GM23338 (cell line): ENCODE measurements around the gene TMPRSS13. TPM values are rescaled to one million over a fixed set of nuclear protein-coding genes. Genes with fewer than 3 reads are reported as not detected.

ENCODE experiments used
- ATAC-seq: fragments of 200-7000 bp; cut with Tn5 transposase; 3 replicates; pipeline ENCODE4 v1.9.1; 2020
- DNase-seq: peaks from one replicate; pipeline ENCODE4 v3.0.0-alpha.2; 2015; ENCODE audit warnings: low spot score
- H2AFZ ChIP-seq: fragments of 200-600 bp; sonication (generic); 2 replicates; pipeline ENCODE4 v1.8.0; 2016; ENCODE audit warnings: antibody characterized with exemption, mild to moderate bottlenecking, moderate library complexity
- H3F3A ChIP-seq: fragments of 200-600 bp; sonication (generic); replicated peaks from 2 replicates; pipeline ENCODE4 v1.8.0; 2017; ENCODE audit warnings: antibody characterized with exemption, mixed run types, low read depth
- H3K27ac ChIP-seq: fragments of 200-600 bp; sonication (generic); 2 replicates; pipeline ENCODE4 v1.6.1; 2016; ENCODE audit warnings: low read depth
- H3K27me3 ChIP-seq: fragments of 200-600 bp; sonication (generic); 2 replicates; pipeline ENCODE4 v1.8.0; 2016; ENCODE audit warnings: mild to moderate bottlenecking, mixed run types, moderate library complexity; ENCODE audit not compliant: insufficient read depth
- H3K36me3 ChIP-seq: fragments of 200-600 bp; sonication (generic); 2 replicates; pipeline ENCODE4 v1.8.0; 2016; ENCODE audit warnings: mild to moderate bottlenecking; ENCODE audit not compliant: insufficient read depth
- H3K4me1 ChIP-seq: fragments of 200-600 bp; sonication (generic); 2 replicates; pipeline ENCODE4 v1.8.0; 2016; ENCODE audit warnings: mild to moderate bottlenecking, moderate library complexity; ENCODE audit not compliant: insufficient read depth
- H3K4me2 ChIP-seq: fragments of 200-600 bp; sonication (generic); 2 replicates; pipeline ENCODE4 v1.7.1; 2017; ENCODE audit warnings: mixed run types
- H3K4me3 ChIP-seq: fragments of 200-600 bp; sonication (generic); 2 replicates; pipeline ENCODE4 v1.6.1; 2016; ENCODE audit warnings: mixed run types
- H3K79me2 ChIP-seq: fragments of 200-600 bp; sonication (generic); replicated peaks from 2 replicates; pipeline ENCODE4 v1.8.0; 2017; ENCODE audit warnings: mild to moderate bottlenecking; ENCODE audit not compliant: insufficient read depth
- H3K9me2 ChIP-seq: fragments of 200-600 bp; sonication (generic); 2 replicates; pipeline ENCODE4 v1.8.0; 2017; ENCODE audit not compliant: insufficient read depth
- H4K20me1 ChIP-seq: fragments of 200-600 bp; sonication (generic); replicated peaks from 2 replicates; pipeline ENCODE4 v1.8.0; 2017; ENCODE audit warnings: mild to moderate bottlenecking; ENCODE audit not compliant: insufficient read depth
- H3K27ac Mint-ChIP-seq: 2 replicates; pipeline ENCODE4 v1.8.0; 2020; ENCODE audit warnings: inconsistent platforms, mild to moderate bottlenecking, moderate library complexity, mixed read lengths
- H3K27me3 Mint-ChIP-seq: 3 replicates; pipeline ENCODE4 v1.8.0; 2022; ENCODE audit warnings: low read depth, mild to moderate bottlenecking, moderate library complexity, mixed read lengths, inconsistent platforms; ENCODE audit not compliant: insufficient read depth, poor library complexity
- H3K36me3 Mint-ChIP-seq: 3 replicates; pipeline ENCODE4 v1.8.0; 2021; ENCODE audit warnings: low read depth, mild to moderate bottlenecking, inconsistent platforms, moderate library complexity, mixed read lengths
- H3K4me1 Mint-ChIP-seq: 3 replicates; pipeline ENCODE4 v1.8.0; 2020; ENCODE audit warnings: mild to moderate bottlenecking, inconsistent platforms, mixed read lengths
- H3K4me3 Mint-ChIP-seq: 3 replicates; pipeline ENCODE4 v1.8.0; 2021; ENCODE audit warnings: moderate library complexity, mild to moderate bottlenecking, inconsistent platforms, mixed read lengths
- H3K9me3 Mint-ChIP-seq: 3 replicates; pipeline ENCODE4 v1.8.0; 2020; ENCODE audit warnings: moderate library complexity, mild to moderate bottlenecking, inconsistent platforms, mixed read lengths
- CTCF ChIP-seq, 2 experiments: fragments of 200-600 bp in 1 of 2; sonication (generic) in 1 of 2; conservative IDR thresholded peaks; 2 replicates each; pipeline versions ENCODE4 v1.5.1 to v1.6.1; 2016 to 2017; ENCODE audit warnings: antibody characterized with exemption in 2 of 2, low read depth in 2 of 2, mild to moderate bottlenecking in 2 of 2, moderate library complexity in 1 of 2
- EZH2 ChIP-seq: fragments of 200-600 bp; sonication (generic); IDR thresholded peaks from one replicate; pipeline ENCODE4 v1.8.0; 2017; ENCODE audit warnings: antibody characterized with exemption, mild to moderate bottlenecking, low read depth; ENCODE audit not compliant: unreplicated experiment
- EZH2phosphoT487 ChIP-seq: fragments of 200-600 bp; sonication (generic); IDR thresholded peaks from one replicate; pipeline ENCODE4 v1.8.1; 2018; ENCODE audit warnings: antibody characterized with exemption; ENCODE audit not compliant: unreplicated experiment
- polyA plus RNA-seq: library from polyadenylated mRNA; unstranded; fragments of >200 nt; fragmentation: Nextera tagmentation; extraction: Ambion mirVana; gene quantifications from 2 replicates; pipeline ENCODE4 v1.2.1, GENCODE V29; 2016
- total RNA-seq: library from RNA; depleted of rRNA; stranded (reverse); fragments of >200 nt; shearing (Covaris generic); gene quantifications from 2 replicates; pipeline ENCODE4 v1.2.3, GENCODE V29; 2014
- TF ChIP-seq, protein P1 (sequence below): fragments of 250-450 bp; sonication (Bioruptor Pico); IDR thresholded peaks from 2 replicates; pipeline ENCODE4 v1.5.0; 2020; ENCODE audit warnings: mild to moderate bottlenecking, moderate library complexity
- TF ChIP-seq, protein P2 (sequence below): IDR thresholded peaks from 2 replicates; pipeline ENCODE4 v1.6.1; 2016; ENCODE audit warnings: antibody characterized with exemption

Gene TMPRSS13
- total and polyA plus RNA-seq, 2 experiments from 2014 or later = 0.31 TPM; not detected in 1

GRCh38 chr11:117929916-117930570 is 841 bp upstream of the TMPRSS13 start:
- Histone ChIP-seq H3K36me3 (no peaks in the 10 kb centered on the region), H3F3A (no peaks in the 10 kb centered on the region), H3K79me2 (no peaks in the 10 kb centered on the region), H3K9me2 (0 out of 2 replicates have a peak, but pooled peaks cover 2% of the 10 kb centered on the region), H4K20me1 (no peaks in the 10 kb centered on the region), H3K4me1 (peaks cover 19% of the 10 kb centered on the region; the same call in 1 of the 2 replicates), H3K4me2 (0 out of 2 replicates have a peak overlapping the region, but pooled peaks have one; percentile 6), H3K27ac (no peak overlapping the region), H3K27me3 (no peaks in the 10 kb centered on the region), H3K4me3 (no peak overlapping the region), H2AFZ (peak overlapping the region; percentile 74; the same call in 1 of the 2 replicates)
- Mint-ChIP-seq H3K4me1 (peaks cover 42% of the 10 kb centered on the region), H3K36me3 (no peaks in the 10 kb centered on the region), H3K27me3 (peaks cover 16% of the 10 kb centered on the region), H3K4me3 (no peak overlapping the region; the same call in 2 of the 3 replicates), H3K9me3 (no peaks in the 10 kb centered on the region), H3K27ac (no peak overlapping the region)
- TF ChIP-seq EZH2phosphoT487 = no peak
- no peak for TF ChIP-seq EZH2
- no peak for TF ChIP-seq CTCF (conservative IDR thresholded peaks at IDR 0.05; ENCODE audit: low read depth in 2 of 2)
- TF ChIP-seq, protein P1, sequence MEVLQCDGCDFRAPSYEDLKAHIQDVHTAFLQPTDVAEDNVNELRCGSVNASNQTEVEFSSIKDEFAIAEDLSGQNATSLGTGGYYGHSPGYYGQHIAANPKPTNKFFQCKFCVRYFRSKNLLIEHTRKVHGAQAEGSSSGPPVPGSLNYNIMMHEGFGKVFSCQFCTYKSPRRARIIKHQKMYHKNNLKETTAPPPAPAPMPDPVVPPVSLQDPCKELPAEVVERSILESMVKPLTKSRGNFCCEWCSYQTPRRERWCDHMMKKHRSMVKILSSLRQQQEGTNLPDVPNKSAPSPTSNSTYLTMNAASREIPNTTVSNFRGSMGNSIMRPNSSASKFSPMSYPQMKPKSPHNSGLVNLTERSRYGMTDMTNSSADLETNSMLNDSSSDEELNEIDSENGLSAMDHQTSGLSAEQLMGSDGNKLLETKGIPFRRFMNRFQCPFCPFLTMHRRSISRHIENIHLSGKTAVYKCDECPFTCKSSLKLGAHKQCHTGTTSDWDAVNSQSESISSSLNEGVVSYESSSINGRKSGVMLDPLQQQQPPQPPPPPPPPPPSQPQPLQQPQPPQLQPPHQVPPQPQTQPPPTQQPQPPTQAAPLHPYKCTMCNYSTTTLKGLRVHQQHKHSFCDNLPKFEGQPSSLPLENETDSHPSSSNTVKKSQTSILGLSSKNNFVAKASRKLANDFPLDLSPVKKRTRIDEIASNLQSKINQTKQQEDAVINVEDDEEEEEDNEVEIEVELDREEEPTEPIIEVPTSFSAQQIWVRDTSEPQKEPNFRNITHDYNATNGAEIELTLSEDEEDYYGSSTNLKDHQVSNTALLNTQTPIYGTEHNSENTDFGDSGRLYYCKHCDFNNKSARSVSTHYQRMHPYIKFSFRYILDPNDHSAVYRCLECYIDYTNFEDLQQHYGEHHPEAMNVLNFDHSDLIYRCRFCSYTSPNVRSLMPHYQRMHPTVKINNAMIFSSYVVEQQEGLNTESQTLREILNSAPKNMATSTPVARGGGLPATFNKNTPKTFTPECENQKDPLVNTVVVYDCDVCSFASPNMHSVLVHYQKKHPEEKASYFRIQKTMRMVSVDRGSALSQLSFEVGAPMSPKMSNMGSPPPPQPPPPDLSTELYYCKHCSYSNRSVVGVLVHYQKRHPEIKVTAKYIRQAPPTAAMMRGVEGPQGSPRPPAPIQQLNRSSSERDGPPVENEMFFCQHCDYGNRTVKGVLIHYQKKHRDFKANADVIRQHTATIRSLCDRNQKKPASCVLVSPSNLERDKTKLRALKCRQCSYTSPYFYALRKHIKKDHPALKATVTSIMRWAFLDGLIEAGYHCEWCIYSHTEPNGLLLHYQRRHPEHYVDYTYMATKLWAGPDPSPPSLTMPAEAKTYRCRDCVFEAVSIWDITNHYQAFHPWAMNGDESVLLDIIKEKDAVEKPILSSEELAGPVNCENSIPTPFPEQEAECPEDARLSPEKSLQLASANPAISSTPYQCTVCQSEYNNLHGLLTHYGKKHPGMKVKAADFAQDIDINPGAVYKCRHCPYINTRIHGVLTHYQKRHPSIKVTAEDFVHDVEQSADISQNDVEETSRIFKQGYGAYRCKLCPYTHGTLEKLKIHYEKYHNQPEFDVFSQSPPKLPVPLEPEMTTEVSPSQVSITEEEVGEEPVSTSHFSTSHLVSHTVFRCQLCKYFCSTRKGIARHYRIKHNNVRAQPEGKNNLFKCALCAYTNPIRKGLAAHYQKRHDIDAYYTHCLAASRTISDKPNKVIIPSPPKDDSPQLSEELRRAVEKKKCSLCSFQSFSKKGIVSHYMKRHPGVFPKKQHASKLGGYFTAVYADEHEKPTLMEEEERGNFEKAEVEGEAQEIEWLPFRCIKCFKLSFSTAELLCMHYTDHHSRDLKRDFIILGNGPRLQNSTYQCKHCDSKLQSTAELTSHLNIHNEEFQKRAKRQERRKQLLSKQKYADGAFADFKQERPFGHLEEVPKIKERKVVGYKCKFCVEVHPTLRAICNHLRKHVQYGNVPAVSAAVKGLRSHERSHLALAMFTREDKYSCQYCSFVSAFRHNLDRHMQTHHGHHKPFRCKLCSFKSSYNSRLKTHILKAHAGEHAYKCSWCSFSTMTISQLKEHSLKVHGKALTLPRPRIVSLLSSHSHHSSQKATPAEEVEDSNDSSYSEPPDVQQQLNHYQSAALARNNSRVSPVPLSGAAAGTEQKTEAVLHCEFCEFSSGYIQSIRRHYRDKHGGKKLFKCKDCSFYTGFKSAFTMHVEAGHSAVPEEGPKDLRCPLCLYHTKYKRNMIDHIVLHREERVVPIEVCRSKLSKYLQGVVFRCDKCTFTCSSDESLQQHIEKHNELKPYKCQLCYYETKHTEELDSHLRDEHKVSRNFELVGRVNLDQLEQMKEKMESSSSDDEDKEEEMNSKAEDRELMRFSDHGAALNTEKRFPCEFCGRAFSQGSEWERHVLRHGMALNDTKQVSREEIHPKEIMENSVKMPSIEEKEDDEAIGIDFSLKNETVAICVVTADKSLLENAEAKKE (CRISPR knock-in tag) = no peak
- TF ChIP-seq, protein P2, sequence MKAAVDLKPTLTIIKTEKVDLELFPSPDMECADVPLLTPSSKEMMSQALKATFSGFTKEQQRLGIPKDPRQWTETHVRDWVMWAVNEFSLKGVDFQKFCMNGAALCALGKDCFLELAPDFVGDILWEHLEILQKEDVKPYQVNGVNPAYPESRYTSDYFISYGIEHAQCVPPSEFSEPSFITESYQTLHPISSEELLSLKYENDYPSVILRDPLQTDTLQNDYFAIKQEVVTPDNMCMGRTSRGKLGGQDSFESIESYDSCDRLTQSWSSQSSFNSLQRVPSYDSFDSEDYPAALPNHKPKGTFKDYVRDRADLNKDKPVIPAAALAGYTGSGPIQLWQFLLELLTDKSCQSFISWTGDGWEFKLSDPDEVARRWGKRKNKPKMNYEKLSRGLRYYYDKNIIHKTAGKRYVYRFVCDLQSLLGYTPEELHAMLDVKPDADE = no peak
- ATAC-seq (no peak), DNase-seq (no peak)
